K562 (cell line): Measurements from ENCODE around the gene CD9. TPM values are rescaled to one million over a fixed set of nuclear protein-coding genes. Genes with fewer than 3 reads are reported as not detected.
A peak's percentile ranks its signal among the peaks of the same experiment; 100 is the strongest.

ENCODE experiments used
- ATAC-seq: fragments of 200-7000 bp; cut with Tn5 transposase; 3 replicates; pipeline ENCODE4 v1.9.1; 2020; ENCODE audit warnings: moderate library complexity
- BruUV-seq: library from RNA; stranded (reverse); fragments of 400-500 nt; replicated peaks from 2 replicates; lab custom pipeline; 2021; lab: Mats Ljungman, UMichigan
- CTCF ChIA-PET: fragments of 300-600 bp; formaldehyde crosslinking; extraction: SDS; loops from one replicate; lab custom pipeline; 2021; ENCODE audit warnings: low intra/inter-chr PET ratio; lab: Yijun Ruan, JAX
- POLR2A ChIA-PET: fragments of 300-600, 350-650 bp; sonication (Branson Sonifier 250); formaldehyde crosslinking; extraction: SDS; loops from one replicate; lab custom pipeline; 2021; ENCODE audit warnings: antibody characterized with exemption, inconsistent platforms; lab: Yijun Ruan, JAX
- DNase-seq, 4 experiments: peaks; one replicate each; pipeline versions ENCODE4 v3.0.0 to v3.0.0-alpha.2; 2011 to 2018; ENCODE audit warnings: low spot score in 3 of 4, mixed read lengths in 3 of 4; ENCODE audit errors: extremely low read depth in 1 of 4
- FAIRE-seq: peaks from 2 replicates; lab custom pipeline; 2011; peaks lifted over from hg19 to GRCh38; lab: Jason Lieb, UNC
- H2AFZ ChIP-seq: 2 replicates; pipeline ENCODE4 v1.6.0; 2011; ENCODE audit warnings: low read depth, low read length, control low read depth, inconsistent platforms
- H3K27ac ChIP-seq: fragments of 200-600 bp; 3 replicates; pipeline ENCODE4 v1.8.0; 2011; ENCODE audit warnings: low read depth, mild to moderate bottlenecking, control low read depth, inconsistent platforms, low read length, moderate library complexity, mixed read lengths; ENCODE audit errors: extremely low read depth
- H3K27me3 ChIP-seq, 2 experiments: fragments of 300-600 bp in 1 of 2; 2 replicates in 1 of 2; 3 replicates in 1 of 2; pipeline versions ENCODE4 v1.6.0 to v1.8.0; 2011; ENCODE audit warnings: inconsistent platforms in 2 of 2, low read length in 2 of 2, mild to moderate bottlenecking in 1 of 2, mixed read lengths in 1 of 2, moderate library complexity in 1 of 2; ENCODE audit not compliant: control insufficient read depth in 2 of 2, insufficient read depth in 2 of 2
- H3K36me3 ChIP-seq: fragments of 300-600 bp; 3 replicates; pipeline ENCODE4 v1.8.0; 2011; ENCODE audit warnings: mild to moderate bottlenecking, low read length, inconsistent platforms; ENCODE audit not compliant: control insufficient read depth, insufficient read depth
- H3K4me1 ChIP-seq, 2 experiments: fragments of 200-600 bp in 1 of 2; replicated peaks in 1 of 2; 2 replicates in 1 of 2; 3 replicates in 1 of 2; pipeline versions ENCODE4 v1.5.1 to v1.8.0; 2011; ENCODE audit warnings: inconsistent platforms in 2 of 2, low read length in 2 of 2, mild to moderate bottlenecking in 1 of 2, mixed read lengths in 1 of 2, moderate library complexity in 1 of 2; ENCODE audit not compliant: control insufficient read depth in 2 of 2, insufficient read depth in 2 of 2
- H3K4me2 ChIP-seq: 2 replicates; pipeline ENCODE4 v1.6.1; 2011; ENCODE audit warnings: low read length, control low read depth, inconsistent platforms, mixed read lengths; ENCODE audit not compliant: insufficient read depth
- H3K4me3 ChIP-seq: fragments of 200-600 bp; sonication (generic), shearing (Covaris generic); 2 replicates; pipeline ENCODE4 v1.5.1; 2016; ENCODE audit warnings: control low read depth, inconsistent platforms
- H3K79me2 ChIP-seq: fragments of 200-600 bp; 3 replicates; pipeline ENCODE4 v1.8.0; 2011; ENCODE audit warnings: low read length, inconsistent platforms; ENCODE audit not compliant: control insufficient read depth, insufficient read depth
- H3K9ac ChIP-seq, 2 experiments: 2 replicates each; pipeline versions ENCODE4 v1.6.0 to v1.6.1; 2011; ENCODE audit warnings: low read depth in 2 of 2, low read length in 2 of 2, control low read depth in 1 of 2, inconsistent platforms in 1 of 2, mild to moderate bottlenecking in 1 of 2, mixed read lengths in 1 of 2; ENCODE audit not compliant: insufficient read depth in 1 of 2
- H3K9me1 ChIP-seq: one replicate; pipeline ENCODE4 v1.6.0; 2011; ENCODE audit warnings: inconsistent platforms, mild to moderate bottlenecking, low read length, moderate library complexity; ENCODE audit not compliant: control insufficient read depth, insufficient read depth
- H3K9me3 ChIP-seq: replicated peaks from 2 replicates; pipeline ENCODE4 v1.5.1; 2011; ENCODE audit warnings: low read depth, low read length, inconsistent platforms; ENCODE audit not compliant: control insufficient read depth, insufficient read depth
- H4K20me1 ChIP-seq: replicated peaks from 2 replicates; pipeline ENCODE4 v1.6.1; 2011; ENCODE audit warnings: low read length, inconsistent platforms, mixed read lengths; ENCODE audit not compliant: control insufficient read depth, insufficient read depth
- ARID1B ChIP-seq: fragments of 450-650 bp; IDR thresholded peaks from 2 replicates; pipeline ENCODE4 v1.6.1; 2016; ENCODE audit warnings: antibody characterized with exemption, mild to moderate bottlenecking, inconsistent platforms
- ATF1 ChIP-seq, 2 experiments: fragments of 450-650 bp in 1 of 2; IDR thresholded peaks; 2 replicates each; pipeline ENCODE4 v1.6.1; 2016; ENCODE audit warnings: missing compliant biosample characterization in 1 of 2, missing genetic modification characterization in 1 of 2
- ATF7 ChIP-seq: fragments of 450-650 bp; IDR thresholded peaks from 2 replicates; pipeline ENCODE4 v1.7.1; 2014; ENCODE audit warnings: mild to moderate bottlenecking, moderate library complexity
- CBFA2T2 ChIP-seq: fragments of 450-650 bp; conservative IDR thresholded peaks from 2 replicates; pipeline ENCODE4 v1.6.1; 2017; ENCODE audit warnings: mild to moderate bottlenecking
- CBFA2T3 ChIP-seq: fragments of 450-650 bp; IDR thresholded peaks from 2 replicates; pipeline ENCODE4 v1.6.1; 2017
- CXXC5 ChIP-seq: fragments of 250-450 bp; sonication (Bioruptor Pico); IDR thresholded peaks from 2 replicates; pipeline ENCODE4 v1.8.0; 2022; ENCODE audit warnings: inconsistent platforms, mild to moderate bottlenecking, moderate library complexity
- DPF2 ChIP-seq: fragments of 450-650 bp; IDR thresholded peaks from 2 replicates; pipeline ENCODE4 v1.6.1; 2016
- FOSL1 ChIP-seq: fragments of 200-800 bp; sonication (Bioruptor generic); conservative IDR thresholded peaks from 2 replicates; pipeline ENCODE4 v1.6.1; 2016; ENCODE audit warnings: missing genetic modification characterization, missing compliant biosample characterization
- KDM1A ChIP-seq, 2 experiments: fragments of 450-650 bp; IDR thresholded peaks; 2 replicates each; pipeline ENCODE4 v1.6.1; 2016; ENCODE audit warnings: mild to moderate bottlenecking in 2 of 2
- KLF16 ChIP-seq: IDR thresholded peaks from 2 replicates; pipeline ENCODE4 v1.6.1; 2016; ENCODE audit warnings: antibody characterized with exemption
- LEF1 ChIP-seq: fragments of 450-650 bp; IDR thresholded peaks from 2 replicates; pipeline ENCODE4 v1.6.1; 2016; ENCODE audit warnings: mild to moderate bottlenecking
- MYBL2 ChIP-seq, 2 experiments: fragments of 450-650 bp in 1 of 2; sonication (generic) in 1 of 2; formaldehyde crosslinking in 1 of 2; IDR thresholded peaks; 2 replicates each; pipeline versions ENCODE4 v1.6.1 to v1.8.1; 2017 to 2022; ENCODE audit warnings: borderline replicate concordance in 1 of 2, inconsistent platforms in 1 of 2, low read depth in 1 of 2, mild to moderate bottlenecking in 1 of 2, missing genetic modification reagents in 1 of 2, moderate library complexity in 1 of 2
- NEUROD1 ChIP-seq: fragments of 150-350 bp; IDR thresholded peaks from 2 replicates; pipeline ENCODE4 v1.6.1; 2014; ENCODE audit warnings: borderline replicate concordance, low read length, low read depth; ENCODE audit not compliant: partially characterized antibody
- NR3C1 ChIP-seq: sonication (generic); formaldehyde crosslinking; IDR thresholded peaks from 2 replicates; pipeline ENCODE4 v1.8.1; 2022; ENCODE audit warnings: missing genetic modification reagents
- RCOR1 ChIP-seq, 2 experiments: IDR thresholded peaks; 2 replicates each; pipeline ENCODE4 v1.6.1; 2012; ENCODE audit warnings: low read depth in 2 of 2, low read length in 2 of 2, borderline replicate concordance in 1 of 2, improper control_type of control experiment in 1 of 2
- SMARCC2 ChIP-seq: fragments of 450-650 bp; IDR thresholded peaks from 2 replicates; pipeline ENCODE4 v1.6.1; 2017; ENCODE audit warnings: antibody characterized with exemption, moderate library complexity, mild to moderate bottlenecking, low read depth
- SMARCE1 ChIP-seq: fragments of 450-650 bp; IDR thresholded peaks from 2 replicates; pipeline ENCODE4 v1.7.1; 2016; ENCODE audit warnings: mild to moderate bottlenecking
- ZBTB11 ChIP-seq, 3 experiments: fragments of 200-800 bp in 1 of 3; fragments of 250-450 bp in 1 of 3; fragments of 450-650 bp in 1 of 3; sonication (Bioruptor Pico) in 1 of 3; sonication (Bioruptor generic) in 1 of 3; formaldehyde crosslinking in 1 of 3; IDR thresholded peaks; 2 replicates each; pipeline versions ENCODE4 v1.6.1 to v1.8.0; 2016 to 2022; ENCODE audit warnings: mild to moderate bottlenecking in 2 of 3, missing genetic modification characterization in 2 of 3, missing compliant biosample characterization in 1 of 3, moderate library complexity in 1 of 3
- ZSCAN29 ChIP-seq: fragments of 450-650 bp; IDR thresholded peaks from 2 replicates; pipeline ENCODE4 v1.6.1; 2017
- WGBS: fragments of 100-300 bp; shearing (Covaris generic); methylation state at CpG from one replicate; pipeline ENCODE4 v1.1.6; 2016; ENCODE audit warnings: low coverage, mixed read lengths; ENCODE audit not compliant: insufficient coverage; ENCODE audit errors: missing lambda C conversion rate; 5-methylcytosine and 5-hydroxymethylcytosine counted together
- in situ Hi-C: fragments of 300-500 bp; cut with MboI; formaldehyde crosslinking; loops from 4 replicates; pipeline ENCODE4 v1.15.0; 2018; ENCODE audit warnings: inconsistent platforms, mixed read lengths
- intact Hi-C: fragments of 100-400 bp; cut with micrococcal nuclease; formaldehyde crosslinking; loops from 2 replicates; pipeline ENCODE4 v1.14.2; 2022
- polyA plus RNA-seq, 8 experiments: library from polyadenylated mRNA; depleted of rRNA in 4 of 8; stranded (reverse) in 5 of 8; unstranded in 3 of 8; fragments of >200 nt; fragmentation: Nextera tagmentation in 2 of 8; fragmentation: Illumina TruSeq in 1 of 8; extraction: Ambion mirVana in 2 of 8; extraction: Trizol in 1 of 8; gene quantifications; 2 replicates each; pipeline versions ENCODE4 v1.2.1 to v1.2.3, GENCODE V29; 2011 to 2014; ENCODE audit warnings: inconsistent platforms in 1 of 8, missing spikeins in 1 of 8
- total RNA-seq, 7 experiments: library from RNA; depleted of rRNA in 6 of 7; stranded (reverse); fragments of >200 nt in 6 of 7; fragmentation: Illumina TruSeq in 2 of 7; extraction: Trizol in 2 of 7; gene quantifications; 2 replicates each; pipeline versions ENCODE4 v1.2.1 to v1.2.3, GENCODE V29; 2011 to 2021; ENCODE audit warnings: low replicate concordance in 1 of 7
- TF ChIP-seq, protein P1 (sequence below): sonication (generic); formaldehyde crosslinking; IDR thresholded peaks from 2 replicates; pipeline ENCODE4 v1.8.0; 2022; ENCODE audit warnings: mild to moderate bottlenecking, missing genetic modification reagents

The CD9 gene
- total and polyA plus RNA-seq, 9 of the 15 experiments (the other 6 are each of a cell fraction or from before 2014, with no cell fraction given): 0.43 to 5.6 (median 0.62) TPM

- peak; percentile 89 for ATAC-seq
- ChIA-PET POLR2A (interaction anchor here (0.7 to 0.9 kb wide), 2 partner anchors 11 to 57 kb away, joined by 3 read pairs; no protein-coding TSS in a partner anchor), CTCF (no interaction called here)
- Histone ChIP-seq H3K79me2 (no peaks in the 10 kb centered on the region), H3K27me3 (peaks cover 3 to 19% of the 10 kb centered on the region in 2 experiments; a peak in 4 of 5 replicates), H4K20me1 (no peaks in the 10 kb centered on the region), H2AFZ (0 out of 2 replicates have a peak overlapping the region, but pooled peaks have one; percentile 16), H3K9me3 (no peaks in the 10 kb centered on the region), H3K36me3 (no peaks in the 10 kb centered on the region), H3K4me3 (no peak overlapping the region), H3K4me2 (peak overlapping the region; percentile 52), H3K9ac (no peak overlapping the region), H3K4me1 (peaks cover 10 to 11% of the 10 kb centered on the region in 2 experiments; a peak in 3 of 5 replicates), H3K27ac (no peak overlapping the region; the same call in 2 of the 3 replicates), H3K9me1 (no peaks in the 10 kb centered on the region)
- WGBS: 0% methylated on average over 5 of the region's 6 CpGs
- FAIRE-seq: peak; percentile 86
- in situ Hi-C loops: no loop called here
- peak in 2 of 4 experiments; percentile 69 to 80 for DNase-seq
- BruUV-seq: no TSS peak
- intact Hi-C loops: no loop called here
- TF ChIP-seq ZBTB11 (CRISPR knock-in tag; IDR thresholded peaks at IDR 0.05) (0 out of 6 replicates have a peak, but pooled peaks of 1 of the 3 experiments have one; percentile 22), CBFA2T3 (peak; percentile 93), CBFA2T2 (peak; percentile 91), CXXC5 (CRISPR knock-in tag) (peak; percentile 79), ZSCAN29 (no peak), ARID1B (peak; percentile 93), SMARCE1 (peak; percentile 77; the same call in 1 of the 2 replicates), NEUROD1 (peak; percentile 15), SMARCC2 (0 out of 2 replicates have a peak, but pooled peaks have one; percentile 36), LEF1 (peak; percentile 60; the same call in 1 of the 2 replicates), MYBL2 (IDR thresholded peaks at IDR 0.05; ENCODE audit: low read depth) (no peak), MYBL2 (CRISPR knock-in tag; IDR thresholded peaks at IDR 0.05; ENCODE audit: borderline replicate concordance) (no peak), KDM1A (IDR thresholded peaks at IDR 0.05) (peak in 1 of 2 experiments; percentile 19; a peak in 1 of 4 replicates), FOSL1 (tag) (peak; percentile 17; the same call in 1 of the 2 replicates), RCOR1 (IDR thresholded peaks at IDR 0.05; ENCODE audit: borderline replicate concordance in 1 of 2, low read depth in 2 of 2, low read length in 2 of 2) (peak in 1 of 2 experiments; percentile 65; a peak in 1 of 4 replicates), DPF2 (peak; percentile 85), NR3C1 (CRISPR knock-in tag) (no peak), KLF16 (peak; percentile 76; the same call in 1 of the 2 replicates), ATF1 (CRISPR knock-in tag; IDR thresholded peaks at IDR 0.05) (no peak), ATF1 (tag; IDR thresholded peaks at IDR 0.05) (peak; percentile 63), ATF7 (0 out of 2 replicates have a peak, but pooled peaks have one; percentile 22)
- TF ChIP-seq, protein P1, sequence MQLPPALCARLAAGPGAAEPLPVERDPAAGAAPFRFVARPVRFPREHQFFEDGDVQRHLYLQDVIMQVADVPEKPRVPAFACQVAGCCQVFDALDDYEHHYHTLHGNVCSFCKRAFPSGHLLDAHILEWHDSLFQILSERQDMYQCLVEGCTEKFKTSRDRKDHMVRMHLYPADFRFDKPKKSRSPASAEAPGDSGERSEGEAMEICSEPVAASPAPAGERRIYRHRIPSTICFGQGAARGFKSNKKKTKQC (CRISPR knock-in tag): no peak
Measured at GRCh38 chr12:6253278-6253677, 53.1 kb downstream of the CD9 start.
